ENCODE measurements around the gene STK17A.

STK17A gene

GRCh38 chr7:43628431-43628830 lies 45.5 kb downstream of the STK17A start:
- TF ChIP-seq EZH2 (IDR thresholded peaks at IDR 0.05; ENCODE audit: borderline replicate concordance, low read depth, low read length, severe bottlenecking), result no peak
- no peak for TF ChIP-seq CTCF (IDR thresholded peaks at IDR 0.05; ENCODE audit: borderline replicate concordance, extremely low read depth, low read length, poor library complexity, severe bottlenecking)
- H3K4me2 ChIP-seq (ENCODE audit: insufficient read depth, low read length), result no peak overlapping the region
- no peaks in the 10 kb centered on the region for H3K9me3 ChIP-seq (ENCODE audit: insufficient read depth, low read length, severe bottlenecking)
- no peak overlapping the region for H3K9ac ChIP-seq (ENCODE audit: low read depth, low read length)
- peaks cover 95% of the 10 kb centered on the region for H3K79me2 ChIP-seq (ENCODE audit: insufficient read depth, low read length)
- DNase-seq, result no peak
- ATAC-seq (ENCODE audit: insufficient read depth, low read depth), result no peak
- H3K4me3 ChIP-seq (ENCODE audit: low read depth in 1 of 2, low read length in 2 of 2), result no peak overlapping the region
- no peaks in the 10 kb centered on the region for H3K27me3 ChIP-seq (ENCODE audit: insufficient read depth, low read length, poor library complexity)
- H2AFZ ChIP-seq (ENCODE audit: low read depth, low read length), result no peak overlapping the region
- H4K20me1 ChIP-seq (ENCODE audit: insufficient read depth, low read length), result peaks cover 41% of the 10 kb centered on the region; the same call in 1 of the 2 replicates
- no peaks in the 10 kb centered on the region for H3K4me1 ChIP-seq (ENCODE audit: insufficient read depth, low read length)
- H3K27ac ChIP-seq (ENCODE audit: low read length), result no peak overlapping the region
- H3K36me3 ChIP-seq (ENCODE audit: insufficient read depth, low read length), result peaks cover 98% of the 10 kb centered on the region

GRCh38 chr7:43629857-43630256 lies 46.9 kb downstream of the STK17A start:
- H3K9ac ChIP-seq (ENCODE audit: low read depth, low read length), result no peak overlapping the region
- H3K27ac ChIP-seq (ENCODE audit: low read length), result no peak overlapping the region
- no peak for TF ChIP-seq EZH2 (IDR thresholded peaks at IDR 0.05; ENCODE audit: borderline replicate concordance, low read depth, low read length, severe bottlenecking)
- no peak for TF ChIP-seq CTCF (IDR thresholded peaks at IDR 0.05; ENCODE audit: borderline replicate concordance, extremely low read depth, low read length, poor library complexity, severe bottlenecking)
- H3K4me3 ChIP-seq (ENCODE audit: low read depth in 1 of 2, low read length in 2 of 2), result no peak overlapping the region
- peaks cover 95% of the 10 kb centered on the region for H3K79me2 ChIP-seq (ENCODE audit: insufficient read depth, low read length)
- H4K20me1 ChIP-seq (ENCODE audit: insufficient read depth, low read length), result peaks cover 44% of the 10 kb centered on the region; the same call in 1 of the 2 replicates
- no peak overlapping the region for H3K4me2 ChIP-seq (ENCODE audit: insufficient read depth, low read length)
- no peaks in the 10 kb centered on the region for H3K4me1 ChIP-seq (ENCODE audit: insufficient read depth, low read length)
- no peaks in the 10 kb centered on the region for H3K9me3 ChIP-seq (ENCODE audit: insufficient read depth, low read length, severe bottlenecking)
- H3K27me3 ChIP-seq (ENCODE audit: insufficient read depth, low read length, poor library complexity), result no peaks in the 10 kb centered on the region
- no peak overlapping the region for H2AFZ ChIP-seq (ENCODE audit: low read depth, low read length)
- ATAC-seq (ENCODE audit: insufficient read depth, low read depth), result no peak
- no peak for DNase-seq
- peaks cover 98% of the 10 kb centered on the region for H3K36me3 ChIP-seq (ENCODE audit: insufficient read depth, low read length)

- Histone ChIP-seq H3K27ac (ENCODE audit: low read length) (no peak overlapping the region), H3K4me2 (ENCODE audit: insufficient read depth, low read length) (no peak overlapping the region), H3K27me3 (ENCODE audit: insufficient read depth, low read length, poor library complexity) (no peaks in the 10 kb centered on the region), H3K36me3 (ENCODE audit: insufficient read depth, low read length) (peaks cover 97% of the 10 kb centered on the region), H3K4me3 (ENCODE audit: low read depth in 1 of 2, low read length in 2 of 2) (no peak overlapping the region), H3K4me1 (ENCODE audit: insufficient read depth, low read length) (no peaks in the 10 kb centered on the region), H3K79me2 (ENCODE audit: insufficient read depth, low read length) (peaks cover 93% of the 10 kb centered on the region), H2AFZ (ENCODE audit: low read depth, low read length) (no peak overlapping the region), H3K9ac (ENCODE audit: low read depth, low read length) (no peak overlapping the region), H4K20me1 (ENCODE audit: insufficient read depth, low read length) (peaks cover 47% of the 10 kb centered on the region; the same call in 1 of the 2 replicates), H3K9me3 (ENCODE audit: insufficient read depth, low read length, severe bottlenecking) (no peaks in the 10 kb centered on the region)
- no peak for DNase-seq
- no peak for ATAC-seq (ENCODE audit: insufficient read depth, low read depth)
- TF ChIP-seq CTCF (IDR thresholded peaks at IDR 0.05; ENCODE audit: borderline replicate concordance, extremely low read depth, low read length, poor library complexity, severe bottlenecking), result no peak
- no peak for TF ChIP-seq EZH2 (IDR thresholded peaks at IDR 0.05; ENCODE audit: borderline replicate concordance, low read depth, low read length, severe bottlenecking)
Measured at GRCh38 chr7:43630482-43630881, 47.6 kb downstream of the STK17A start.

- H3K36me3 ChIP-seq (ENCODE audit: insufficient read depth, low read length), result peaks cover 96% of the 10 kb centered on the region
- no peak overlapping the region for H3K9ac ChIP-seq (ENCODE audit: low read depth, low read length)
- peaks cover 89% of the 10 kb centered on the region for H3K79me2 ChIP-seq (ENCODE audit: insufficient read depth, low read length)
- TF ChIP-seq EZH2 (IDR thresholded peaks at IDR 0.05; ENCODE audit: borderline replicate concordance, low read depth, low read length, severe bottlenecking) (no peak), CTCF (IDR thresholded peaks at IDR 0.05; ENCODE audit: borderline replicate concordance, extremely low read depth, low read length, poor library complexity, severe bottlenecking) (no peak)
- H2AFZ ChIP-seq (ENCODE audit: low read depth, low read length), result no peak overlapping the region
- H3K4me2 ChIP-seq (ENCODE audit: insufficient read depth, low read length), result no peak overlapping the region
- no peaks in the 10 kb centered on the region for H3K4me1 ChIP-seq (ENCODE audit: insufficient read depth, low read length)
- no peak overlapping the region for H3K4me3 ChIP-seq (ENCODE audit: low read depth in 1 of 2, low read length in 2 of 2)
- ATAC-seq (ENCODE audit: insufficient read depth, low read depth), result no peak
- H3K27ac ChIP-seq (ENCODE audit: low read length), result no peak overlapping the region
- no peaks in the 10 kb centered on the region for H3K27me3 ChIP-seq (ENCODE audit: insufficient read depth, low read length, poor library complexity)
- no peaks in the 10 kb centered on the region for H3K9me3 ChIP-seq (ENCODE audit: insufficient read depth, low read length, severe bottlenecking)
- H4K20me1 ChIP-seq (ENCODE audit: insufficient read depth, low read length), result peaks cover 39% of the 10 kb centered on the region; the same call in 1 of the 2 replicates
- DNase-seq, result no peak
Measured at GRCh38 chr7:43631559-43631958, 48.7 kb downstream of the STK17A start.
